GM19238 (cell line): ENCODE data around the gene AMBN.
"Not testable (repeated sequence)": the region's sequence is repeated elsewhere in the genome, so short reads cannot be mapped to it uniquely, and the experiment has no call there.

Source experiments
- DNase-seq: peaks from one replicate; pipeline ENCODE4 v3.0.0; 2011; ENCODE audit warnings: low spot score; ENCODE audit not compliant: insufficient read length

Gene AMBN

DNA sequence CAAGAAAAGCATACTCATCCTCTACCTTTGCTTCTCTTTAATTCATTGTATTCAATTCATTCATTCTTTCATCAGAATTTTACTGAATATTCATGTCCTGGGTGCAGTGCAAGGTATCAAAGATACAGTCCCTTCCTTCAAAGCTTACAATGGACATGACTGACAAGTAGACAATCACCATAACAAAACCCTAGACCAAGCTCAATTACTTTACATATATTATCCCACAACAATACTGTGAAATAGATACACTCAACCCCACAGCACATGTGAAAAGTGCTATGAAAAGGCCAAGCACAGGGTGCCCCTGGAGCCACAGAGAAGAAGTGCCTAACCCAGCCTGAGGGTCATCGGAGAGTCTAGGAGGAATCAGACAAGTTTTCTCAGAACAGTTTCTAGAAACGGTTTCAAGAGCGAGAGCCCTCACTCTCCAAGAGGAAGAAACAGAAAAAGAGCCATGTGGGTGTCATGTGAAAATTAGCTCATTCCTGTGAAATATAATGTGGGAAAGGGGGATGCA, 15.3 kb downstream of the AMBN start:
- no peak for DNase-seq

DNA sequence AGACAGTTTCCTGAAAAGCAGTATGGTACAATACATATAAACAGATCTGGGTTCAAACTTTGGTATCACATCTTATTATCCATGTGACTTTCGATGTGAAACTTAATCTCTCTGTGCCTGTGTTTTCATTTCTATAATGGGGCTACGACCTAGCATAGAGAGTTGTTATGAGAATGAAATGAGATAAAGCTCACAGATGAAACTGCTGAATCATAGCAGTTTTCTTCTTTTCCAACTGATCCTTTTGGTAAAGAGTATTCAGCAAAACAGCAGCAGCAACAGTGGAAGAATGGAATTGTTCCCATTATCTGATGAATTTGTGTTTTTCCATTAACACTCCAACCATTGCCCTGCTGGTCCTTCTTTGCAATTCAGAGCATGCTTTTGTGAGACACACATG, 16.3 kb downstream of the AMBN start:
- no peak for DNase-seq

DNA sequence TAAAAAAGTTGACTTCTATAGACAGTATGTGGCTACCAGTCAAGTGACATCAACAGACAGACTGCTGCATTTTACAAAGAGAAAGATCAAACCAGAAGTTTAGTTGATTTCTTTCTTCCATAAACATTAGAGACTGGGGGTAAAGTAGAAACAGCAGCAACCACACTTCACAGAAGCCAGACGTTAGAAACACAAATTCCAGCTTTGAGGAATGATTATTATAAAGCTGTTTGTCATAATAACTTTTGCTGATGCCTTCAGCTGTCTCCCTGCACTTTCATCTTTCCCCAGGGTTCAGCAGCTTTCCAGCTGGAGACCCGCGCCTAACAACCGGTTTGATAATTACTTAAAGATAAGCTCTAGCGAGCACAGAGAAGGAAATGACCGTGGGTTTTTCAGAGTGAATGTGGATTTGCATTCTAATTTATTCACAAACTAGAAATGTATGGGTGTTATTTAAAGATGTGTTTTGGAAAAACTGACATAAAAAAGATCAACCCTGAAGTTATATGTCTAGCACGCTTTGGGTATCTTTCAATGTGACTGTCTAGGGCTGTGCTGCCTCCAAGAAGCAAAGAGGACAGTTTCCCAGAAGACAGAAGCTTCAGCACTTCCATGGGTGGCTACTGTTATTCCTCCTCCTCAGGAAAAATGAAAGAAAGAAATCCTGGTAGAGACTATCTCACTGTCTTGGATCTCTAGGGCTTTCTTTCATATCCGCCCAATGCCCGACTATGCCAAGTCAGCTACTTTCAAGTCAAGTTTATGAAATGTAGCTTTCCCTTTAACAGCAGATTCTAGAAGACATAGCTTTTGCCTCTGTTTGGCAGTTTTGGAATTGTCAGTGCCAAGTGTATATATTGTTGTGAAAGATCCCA, 21.5 kb downstream of the AMBN start:
- DNase-seq, result no peak

DNA sequence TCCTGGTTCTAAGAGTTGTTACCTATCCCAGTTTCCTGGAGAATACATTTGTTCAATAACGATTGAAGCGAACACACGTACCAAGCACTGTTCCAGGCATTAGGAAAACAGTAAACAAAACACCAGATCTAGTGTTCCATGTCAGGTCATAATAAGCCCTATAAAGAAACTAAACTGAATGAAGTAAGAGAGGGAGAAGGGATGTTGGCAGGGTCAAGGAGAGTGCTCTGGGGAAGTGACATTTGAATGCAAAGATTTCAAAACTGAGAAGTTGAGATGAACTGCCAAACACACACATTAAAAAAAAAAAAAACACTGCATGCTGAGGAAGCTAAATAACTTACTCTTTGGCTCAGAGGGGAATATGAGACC, 22.1 kb downstream of the AMBN start:
- DNase-seq, result no peak

DNA sequence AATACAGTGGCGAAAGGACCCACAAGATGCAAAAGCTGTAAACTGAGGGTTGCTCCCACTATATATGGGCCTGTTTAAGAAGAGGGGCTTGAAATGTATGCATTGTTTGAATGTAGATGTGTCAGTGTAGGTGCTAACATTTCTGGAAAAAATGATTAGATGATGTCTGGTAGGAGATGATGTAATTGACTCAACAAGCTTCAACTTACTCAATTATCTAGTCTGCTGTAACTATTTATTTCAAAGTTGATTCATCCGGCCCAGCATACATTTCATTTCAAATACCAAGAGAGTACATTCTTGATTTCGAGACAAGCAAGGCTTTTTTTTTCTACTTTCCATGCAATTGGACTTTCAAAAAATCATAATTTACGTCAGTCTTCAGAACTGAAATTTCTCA, 27.2 kb downstream of the AMBN start:
- DNase-seq, result no peak

DNA sequence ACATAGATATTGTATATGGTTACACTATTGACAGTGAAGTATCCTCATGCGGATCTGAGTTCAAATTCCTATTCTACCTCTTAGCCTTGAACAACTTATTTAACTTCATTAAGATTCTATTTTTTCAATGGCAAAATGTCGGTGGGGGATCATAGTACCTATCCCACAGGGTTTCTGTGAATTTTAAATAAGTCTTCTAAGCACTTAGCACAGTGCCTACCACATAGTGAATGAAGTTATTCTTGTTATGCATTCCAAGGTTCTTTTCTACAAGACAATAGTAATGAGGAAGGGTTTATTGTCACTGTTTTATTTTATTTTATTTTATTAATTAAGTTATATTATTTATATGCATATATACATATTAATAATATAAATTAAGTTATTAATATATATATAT, 27.7 kb downstream of the AMBN start:
- no peak for DNase-seq

DNA sequence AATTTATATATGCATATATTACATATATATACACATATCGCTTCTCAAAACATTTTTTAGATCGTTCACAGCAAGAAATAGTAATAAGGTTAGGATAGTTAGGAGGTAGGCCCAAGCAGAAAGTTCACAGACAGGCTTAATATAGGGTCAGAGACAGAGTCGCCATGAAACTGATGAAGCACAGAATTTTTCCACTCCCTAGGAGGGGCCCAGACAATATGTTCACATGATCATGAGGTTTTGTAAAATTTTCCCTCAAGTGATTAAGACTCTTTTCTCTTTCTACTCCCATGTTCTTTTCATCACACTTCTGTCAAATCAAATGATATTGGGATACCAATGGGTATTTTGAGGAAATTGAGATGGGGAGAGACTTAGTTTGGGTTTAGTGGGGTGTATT, 31.3 kb downstream of the AMBN start:
- no peak for DNase-seq

DNA sequence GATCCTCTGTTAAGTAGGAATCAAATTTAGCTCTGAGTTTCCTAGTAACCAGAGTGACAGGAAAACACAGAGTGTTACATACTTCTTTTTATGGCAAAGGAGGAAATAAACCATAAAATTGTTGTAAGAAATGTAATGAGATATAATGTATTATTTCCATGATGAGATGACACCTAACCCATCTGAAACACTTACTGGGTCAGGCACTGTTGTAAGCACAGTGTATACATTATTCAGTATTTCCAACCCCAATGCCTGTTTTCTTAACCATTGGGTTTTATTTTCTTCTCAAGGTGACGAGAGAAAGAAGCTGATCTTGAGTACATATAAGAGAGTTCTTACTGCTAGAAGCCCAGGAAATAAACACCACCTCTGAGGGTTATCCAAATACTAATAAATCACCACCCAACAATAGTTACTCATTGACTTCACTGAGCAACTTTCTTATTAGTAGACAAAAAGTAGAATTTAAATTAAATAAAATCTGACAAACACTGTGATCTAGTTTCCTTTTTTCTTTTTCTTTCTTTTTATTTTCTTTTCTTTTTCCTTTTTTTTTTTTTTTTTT, 32.3 kb downstream of the AMBN start:
- no peak for DNase-seq

DNA sequence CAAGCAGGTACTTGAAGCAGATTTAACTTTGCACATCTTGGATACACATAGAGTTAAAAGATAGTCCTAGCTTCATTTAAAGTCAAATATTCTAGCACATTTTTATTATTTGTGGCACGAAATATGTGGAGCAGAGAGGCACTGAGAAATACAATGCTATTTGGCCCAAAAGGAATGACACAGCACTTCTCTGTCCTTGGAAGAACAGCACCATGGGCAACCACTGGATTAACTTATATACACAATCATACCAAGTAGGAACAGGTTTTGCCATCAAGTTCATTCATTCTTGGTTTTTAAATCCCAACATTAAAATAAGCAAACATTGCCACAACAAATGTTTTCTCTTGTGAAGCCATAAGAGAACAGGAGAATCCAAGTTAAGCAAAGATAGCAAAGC, 35.6 kb downstream of the AMBN start:
- no peak for DNase-seq

DNA sequence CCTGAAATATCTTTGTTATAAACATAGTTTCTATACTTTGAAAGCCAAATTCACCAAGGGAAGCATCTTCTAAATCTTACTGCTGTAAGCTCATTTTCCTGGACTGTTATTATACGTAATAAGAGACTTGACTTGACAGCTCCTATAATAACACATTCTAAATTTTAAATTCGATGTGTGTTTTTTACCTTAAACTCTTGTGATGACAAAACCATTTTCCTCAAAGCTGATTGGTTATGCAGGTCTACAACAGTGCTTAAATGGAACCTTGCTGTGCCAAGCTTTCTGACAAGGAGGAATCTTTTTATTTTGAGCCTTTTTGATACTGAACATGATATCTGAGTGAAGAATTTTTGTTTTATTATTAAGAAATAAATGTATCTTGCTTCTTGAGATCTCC, 36.4 kb downstream of the AMBN start, which contains the start of gene ENAM:
Gene ENAM, plus strand, starts transcription at position 301 of the 400 bp plus-strand sequence. CDS start 757 bp downstream, outside the sequence.
- DNase-seq, result no peak

DNA sequence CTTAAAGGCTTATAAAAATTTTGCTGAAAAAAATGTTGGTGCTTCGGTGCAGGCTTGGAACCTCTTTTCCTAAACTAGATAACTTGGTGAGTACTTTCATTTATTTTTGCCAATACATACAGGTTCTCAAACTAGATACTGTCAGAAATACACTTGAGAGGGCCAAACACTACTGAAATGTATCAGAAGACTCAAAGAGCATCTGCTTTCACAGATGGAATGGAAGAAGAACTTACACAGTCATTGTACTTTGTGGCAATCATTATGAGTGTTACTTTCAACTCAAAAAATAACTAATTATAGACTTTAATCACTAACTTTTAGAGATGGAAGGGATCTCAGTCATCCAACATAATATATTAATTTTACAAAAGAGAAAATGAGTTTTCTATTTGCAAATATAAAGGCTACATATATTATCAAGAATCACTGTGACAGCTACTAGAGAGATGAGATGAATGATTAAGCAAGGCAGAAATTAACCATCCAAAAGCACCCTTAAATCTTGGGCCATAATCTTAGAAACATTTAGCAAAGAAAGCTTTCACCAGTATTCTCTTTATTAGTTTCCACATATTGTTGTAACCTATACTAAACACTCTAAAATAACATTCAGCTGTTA, 37.5 kb downstream of the AMBN start:
- DNase-seq, result no peak

DNA sequence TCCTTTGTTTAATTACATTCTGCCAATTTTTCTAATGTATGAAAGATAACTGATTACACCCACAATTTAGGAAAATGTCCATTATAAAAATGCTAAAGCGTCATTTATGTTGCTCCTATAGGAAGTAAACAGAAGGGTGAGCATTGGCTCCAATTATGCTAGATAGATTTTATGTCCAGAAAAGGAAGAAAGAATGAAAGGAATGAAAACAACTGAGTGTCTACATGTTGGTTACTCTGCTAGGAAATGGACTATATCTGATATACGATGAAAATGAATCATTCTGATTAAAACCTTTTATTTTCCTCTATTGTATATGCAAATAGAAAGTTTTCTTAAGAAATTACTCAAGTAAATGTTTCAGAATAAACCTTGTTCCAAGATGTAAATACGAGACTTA, 38.1 kb downstream of the AMBN start:
- DNase-seq, result no peak

DNA sequence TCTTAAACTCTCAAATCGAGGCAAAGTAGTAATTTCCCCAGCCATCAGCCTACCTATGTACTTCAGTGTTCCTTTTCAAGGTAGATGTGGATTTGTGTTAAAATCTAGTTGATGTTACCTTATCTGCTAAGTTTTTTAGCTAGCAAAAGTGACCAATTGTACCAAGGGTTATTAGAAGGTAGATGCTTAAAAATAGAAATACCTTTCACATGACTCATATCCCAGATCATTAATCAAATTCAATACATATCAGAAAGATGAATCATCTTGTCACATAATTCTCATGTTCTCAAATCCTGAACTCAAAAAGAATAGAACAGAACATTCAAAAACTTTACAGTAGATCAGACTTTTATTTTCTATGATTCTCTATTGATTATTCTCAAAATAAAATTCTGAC, 40.0 kb downstream of the AMBN start:
- no peak for DNase-seq

DNA sequence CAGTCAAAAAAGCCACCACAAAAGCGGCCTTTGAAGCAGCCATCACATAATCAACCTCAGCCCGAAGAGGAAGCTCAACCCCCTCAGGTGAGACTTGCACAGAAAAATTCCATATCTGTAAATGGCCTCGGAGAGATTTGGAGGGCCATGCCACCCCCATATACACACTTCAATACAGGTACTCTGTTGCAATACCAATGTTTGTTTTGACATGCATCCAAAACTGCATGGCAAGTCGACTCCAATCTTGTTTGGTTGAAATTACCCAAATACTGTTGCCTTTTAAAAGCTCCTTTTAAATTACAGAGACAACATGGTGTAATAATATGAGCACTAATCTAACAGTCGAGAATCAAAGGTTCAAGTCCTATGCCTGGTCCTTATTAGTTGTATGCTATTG, 42.4 kb downstream of the AMBN start:
- DNase-seq, result no peak

DNA sequence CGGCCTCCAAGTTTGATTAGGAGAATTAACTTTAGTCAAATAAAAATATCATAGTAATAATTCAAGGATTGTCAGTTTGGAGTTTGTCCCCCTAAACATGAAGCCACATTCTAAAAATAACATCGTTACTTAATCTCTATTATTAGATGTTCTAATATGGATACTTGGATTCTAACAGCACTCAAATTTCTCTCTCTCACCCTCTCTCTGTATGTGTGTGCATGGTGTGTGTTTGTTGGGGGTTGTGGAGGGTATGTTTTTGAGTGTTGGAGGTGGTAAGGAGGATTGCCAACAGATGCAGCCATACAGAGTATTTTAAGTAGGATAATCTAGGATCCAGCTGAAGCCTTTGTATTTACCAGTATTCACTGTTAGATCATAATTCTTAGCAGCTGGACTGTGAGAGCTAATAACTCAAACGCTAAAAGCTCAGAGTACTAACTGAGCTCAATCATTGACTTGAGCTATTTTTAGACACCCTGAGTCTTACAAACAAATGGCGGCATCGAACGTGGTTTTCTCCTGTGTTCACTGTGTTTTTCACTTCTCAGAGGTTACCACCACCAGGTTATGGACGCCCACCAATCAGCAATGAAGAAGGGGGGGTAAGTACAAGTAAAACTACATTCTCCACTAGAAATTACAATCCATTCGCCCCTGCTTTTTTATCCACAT, 45.3 kb downstream of the AMBN start:
- DNase-seq, result no peak

DNA sequence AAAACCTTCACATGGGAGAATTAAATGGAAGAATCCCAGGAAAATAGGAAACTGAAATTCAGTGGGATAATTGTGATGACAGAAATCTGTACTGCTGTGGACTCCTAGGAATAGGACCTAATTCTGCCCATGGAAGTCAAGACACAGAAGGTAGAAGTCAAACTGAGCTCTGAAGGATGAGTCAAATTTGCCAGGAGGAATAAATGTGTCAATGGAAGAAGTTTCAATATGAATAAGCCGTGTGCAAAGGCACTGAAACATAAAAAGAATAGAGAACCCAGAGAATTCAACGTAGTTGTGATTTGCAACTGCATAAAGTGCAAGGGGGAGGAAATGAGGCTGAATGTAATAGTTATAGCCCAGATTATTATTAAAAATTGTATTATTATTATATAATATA, 48.1 kb downstream of the AMBN start:
- DNase-seq, result no peak

DNA sequence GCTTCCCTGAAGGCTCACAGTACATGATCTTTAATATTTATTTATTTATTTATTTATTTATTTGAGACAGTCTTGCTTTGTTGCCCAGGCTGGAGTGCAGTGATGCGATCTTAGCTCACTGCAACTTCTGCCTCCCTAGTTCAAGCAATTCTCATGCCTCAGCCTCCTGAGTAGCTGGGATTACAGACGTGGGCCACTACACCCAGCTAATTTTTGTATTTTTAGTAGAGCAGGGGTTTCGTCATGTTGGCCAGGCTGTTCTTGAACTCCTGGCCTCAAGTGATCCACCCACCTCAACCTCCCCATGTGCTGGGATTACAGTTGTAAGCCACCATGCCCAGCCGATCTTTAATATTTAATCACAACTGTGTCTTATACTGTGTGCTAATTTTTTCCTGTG, 58.7 kb downstream of the AMBN start:
- not testable (repeated sequence) for DNase-seq

DNA sequence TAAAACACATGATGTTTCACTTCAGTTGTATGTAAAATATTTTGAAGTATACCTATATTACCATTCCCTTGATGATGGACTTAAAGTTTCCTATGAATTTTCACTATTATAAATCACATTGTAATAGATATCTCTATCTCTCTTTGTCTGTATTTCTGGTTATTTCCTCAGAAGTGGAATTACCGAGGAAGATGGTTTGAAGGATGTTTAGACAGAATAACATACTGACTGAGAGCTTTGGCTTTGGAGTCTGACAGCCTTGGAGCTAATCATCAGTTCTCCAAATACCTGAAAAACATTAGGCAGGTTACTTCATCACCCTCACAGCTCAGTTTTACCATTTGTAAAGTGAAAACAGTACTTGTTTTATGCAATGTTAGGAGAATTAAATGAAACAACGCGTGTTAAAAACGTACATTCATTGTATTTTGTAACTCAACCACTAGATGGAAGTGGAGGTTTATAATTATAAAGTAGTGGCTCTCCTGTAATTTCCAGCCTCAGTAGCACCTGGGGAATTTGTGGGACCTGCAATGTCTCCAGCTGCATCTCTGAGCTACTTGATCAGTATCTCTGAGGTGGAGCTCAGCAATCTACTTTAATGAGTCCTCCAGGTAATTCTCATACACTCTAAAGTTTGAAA, 59.9 kb downstream of the AMBN start:
- DNase-seq, result no peak

DNA sequence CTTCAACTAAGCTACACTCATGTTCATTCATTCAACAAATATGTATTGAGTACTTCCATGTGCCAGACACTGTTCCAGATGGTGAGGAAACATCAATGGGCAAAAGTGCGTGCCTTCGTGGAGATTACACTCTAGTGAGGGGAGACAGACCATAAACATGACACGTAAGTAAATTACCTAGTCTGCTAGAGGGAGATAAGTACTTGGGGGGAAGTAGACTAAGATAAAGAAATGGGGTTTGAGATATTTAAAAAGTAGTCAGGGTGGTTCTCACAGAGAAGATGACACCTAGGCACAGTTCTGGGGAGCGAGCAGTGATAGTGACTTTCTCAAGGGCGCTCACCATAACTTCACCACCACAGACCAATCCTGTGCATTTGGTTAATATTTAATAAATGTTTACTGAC, 62.6 kb downstream of the AMBN start:
- DNase-seq, result no peak
